Bronchial epithelial cell (primary cell): ENCODE measurements around the gene RNF157. TPM values are rescaled to one million over a fixed set of nuclear protein-coding genes. Genes with fewer than 3 reads are reported as not detected.

Experiments used
- DNase-seq: peaks from one replicate; pipeline ENCODE4 v3.0.0-alpha.2; 2010; ENCODE audit warnings: low read depth
- FAIRE-seq: peaks from 2 replicates; lab custom pipeline; 2011; peaks lifted over from hg19 to GRCh38; lab: Jason Lieb, UNC
- H3K27me3 ChIP-seq: 2 replicates; pipeline ENCODE4 v1.5.1; 2011; ENCODE audit warnings: low read length; ENCODE audit not compliant: control insufficient read depth, insufficient read depth
- H3K36me3 ChIP-seq: 2 replicates; pipeline ENCODE4 v1.5.1; 2011; ENCODE audit warnings: low read length; ENCODE audit not compliant: control insufficient read depth, insufficient read depth
- H3K4me3 ChIP-seq: 2 replicates; pipeline ENCODE4 v1.5.1; 2011; ENCODE audit warnings: mild to moderate bottlenecking, low read depth, low read length, control low read depth
- CTCF ChIP-seq: IDR thresholded peaks from 2 replicates; pipeline ENCODE4 v1.5.1; 2011; ENCODE audit warnings: mild to moderate bottlenecking, moderate library complexity, low read length, control low read depth, inconsistent platforms; ENCODE audit not compliant: insufficient read depth, severe bottlenecking
- total RNA-seq: library from RNA; depleted of rRNA; stranded (reverse); fragments of >200 nt; gene quantifications from 2 replicates; pipeline ENCODE4 v1.2.1, GENCODE V29; 2014

RNF157 gene
- total RNA-seq, 1 donor from 2014 or later, result not detected

- no peaks in the 10 kb centered on the region for H3K27me3 ChIP-seq
- no peak for FAIRE-seq
- no peak overlapping the region for H3K4me3 ChIP-seq
- DNase-seq, result no peak
- TF ChIP-seq CTCF, result no peak
- peaks cover 1% of the 10 kb centered on the region for H3K36me3 ChIP-seq
Measured at GRCh38 chr17:76274112-76274956, 34.0 kb upstream of the RNF157 start.

- Histone ChIP-seq H3K36me3 (peaks cover 3% of the 10 kb centered on the region), H3K27me3 (no peaks in the 10 kb centered on the region), H3K4me3 (no peak overlapping the region)
- FAIRE-seq (no peak), DNase-seq (no peak)
- no peak for TF ChIP-seq CTCF
Measured at GRCh38 chr17:76273445-76274111, 33.3 kb upstream of the RNF157 start.

- peaks cover 3% of the 10 kb centered on the region for H3K36me3 ChIP-seq
- H3K27me3 ChIP-seq, result no peaks in the 10 kb centered on the region
- no peak for FAIRE-seq
- H3K4me3 ChIP-seq, result no peak overlapping the region
- no peak for DNase-seq
- no peak for TF ChIP-seq CTCF
Measured at GRCh38 chr17:76272541-76273444, 32.5 kb upstream of the RNF157 start.

GRCh38 chr17:76271669-76272540 lies 31.6 kb upstream of the RNF157 start:
- FAIRE-seq, result no peak

More at GRCh38 chr17:76271669-76272540, 31.6 kb upstream of the RNF157 start:
- Histone ChIP-seq H3K36me3 (peaks cover 3% of the 10 kb centered on the region), H3K4me3 (peak overlapping the region; percentile 16), H3K27me3 (no peaks in the 10 kb centered on the region)
- TF ChIP-seq CTCF, result no peak
- DNase-seq, result no peak
